C4-2B (cell line): ENCODE results near the gene PPP6R3.

Experiments used
- H3K27ac ChIP-seq: fragments of 450-650 bp; 2 replicates; pipeline ENCODE4 v1.5.1; 2017
- ZFX ChIP-seq: fragments of 450-650 bp; IDR thresholded peaks from 2 replicates; pipeline ENCODE4 v1.6.1; 2017
- TF ChIP-seq, protein P1 (sequence below): fragments of 450-650 bp; conservative IDR thresholded peaks from 2 replicates; pipeline ENCODE4 v1.5.1; 2017; ENCODE audit warnings: mild to moderate bottlenecking

Gene PPP6R3, protein sequence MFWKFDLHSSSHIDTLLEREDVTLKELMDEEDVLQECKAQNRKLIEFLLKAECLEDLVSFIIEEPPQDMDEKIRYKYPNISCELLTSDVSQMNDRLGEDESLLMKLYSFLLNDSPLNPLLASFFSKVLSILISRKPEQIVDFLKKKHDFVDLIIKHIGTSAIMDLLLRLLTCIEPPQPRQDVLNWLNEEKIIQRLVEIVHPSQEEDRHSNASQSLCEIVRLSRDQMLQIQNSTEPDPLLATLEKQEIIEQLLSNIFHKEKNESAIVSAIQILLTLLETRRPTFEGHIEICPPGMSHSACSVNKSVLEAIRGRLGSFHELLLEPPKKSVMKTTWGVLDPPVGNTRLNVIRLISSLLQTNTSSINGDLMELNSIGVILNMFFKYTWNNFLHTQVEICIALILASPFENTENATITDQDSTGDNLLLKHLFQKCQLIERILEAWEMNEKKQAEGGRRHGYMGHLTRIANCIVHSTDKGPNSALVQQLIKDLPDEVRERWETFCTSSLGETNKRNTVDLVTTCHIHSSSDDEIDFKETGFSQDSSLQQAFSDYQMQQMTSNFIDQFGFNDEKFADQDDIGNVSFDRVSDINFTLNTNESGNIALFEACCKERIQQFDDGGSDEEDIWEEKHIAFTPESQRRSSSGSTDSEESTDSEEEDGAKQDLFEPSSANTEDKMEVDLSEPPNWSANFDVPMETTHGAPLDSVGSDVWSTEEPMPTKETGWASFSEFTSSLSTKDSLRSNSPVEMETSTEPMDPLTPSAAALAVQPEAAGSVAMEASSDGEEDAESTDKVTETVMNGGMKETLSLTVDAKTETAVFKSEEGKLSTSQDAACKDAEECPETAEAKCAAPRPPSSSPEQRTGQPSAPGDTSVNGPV

DNA sequence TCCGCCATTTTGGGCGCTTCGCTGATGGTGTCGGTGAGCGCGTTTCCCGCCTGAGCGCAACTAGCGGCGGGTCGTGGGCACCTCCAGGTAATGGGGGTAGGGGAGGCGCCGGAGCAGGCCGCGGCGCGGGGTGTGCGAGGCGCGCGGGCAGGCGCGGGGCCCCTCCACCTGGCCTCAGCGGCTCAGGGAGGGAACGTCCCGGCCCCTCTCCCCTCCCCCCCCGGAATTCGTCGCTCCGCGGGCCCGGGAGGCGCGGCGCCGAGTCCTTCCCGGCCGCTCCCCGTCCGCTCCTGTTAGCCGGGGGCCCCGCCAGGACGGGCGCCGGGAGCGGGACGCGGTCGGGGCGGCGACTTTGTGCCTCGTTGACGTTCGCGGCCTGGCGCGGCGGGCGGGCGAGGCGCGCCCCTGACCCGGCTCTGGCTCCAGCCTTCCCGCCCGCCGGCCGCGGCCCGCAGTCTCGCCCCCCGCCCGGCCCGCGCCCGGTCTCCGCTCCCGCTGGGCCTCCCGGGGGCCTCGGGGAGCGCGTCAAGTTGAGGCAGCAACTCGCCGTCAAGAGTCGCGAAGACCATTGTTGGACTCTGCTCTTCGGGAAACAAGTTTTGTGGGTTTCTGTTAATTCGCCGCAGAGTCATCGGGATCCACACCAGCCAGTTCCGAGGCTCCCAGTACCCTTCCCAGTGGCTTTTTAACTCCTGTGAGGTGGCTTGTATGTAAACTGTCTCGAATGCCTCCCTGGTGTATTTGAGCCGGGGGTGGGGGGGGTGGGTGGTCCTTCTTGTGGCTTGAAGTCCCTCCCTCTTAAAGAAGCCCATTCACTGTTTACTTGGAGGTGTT lies at the start of gene PPP6R3:
TSS of gene PPP6R3 (plus strand) at position 12 of the 834 bp plus-strand sequence. CDS start 76,913 bp downstream, outside the sequence.
- peak within 1 kb of the TSS; percentile 94 for H3K27ac ChIP-seq
- TF ChIP-seq, protein P1, sequence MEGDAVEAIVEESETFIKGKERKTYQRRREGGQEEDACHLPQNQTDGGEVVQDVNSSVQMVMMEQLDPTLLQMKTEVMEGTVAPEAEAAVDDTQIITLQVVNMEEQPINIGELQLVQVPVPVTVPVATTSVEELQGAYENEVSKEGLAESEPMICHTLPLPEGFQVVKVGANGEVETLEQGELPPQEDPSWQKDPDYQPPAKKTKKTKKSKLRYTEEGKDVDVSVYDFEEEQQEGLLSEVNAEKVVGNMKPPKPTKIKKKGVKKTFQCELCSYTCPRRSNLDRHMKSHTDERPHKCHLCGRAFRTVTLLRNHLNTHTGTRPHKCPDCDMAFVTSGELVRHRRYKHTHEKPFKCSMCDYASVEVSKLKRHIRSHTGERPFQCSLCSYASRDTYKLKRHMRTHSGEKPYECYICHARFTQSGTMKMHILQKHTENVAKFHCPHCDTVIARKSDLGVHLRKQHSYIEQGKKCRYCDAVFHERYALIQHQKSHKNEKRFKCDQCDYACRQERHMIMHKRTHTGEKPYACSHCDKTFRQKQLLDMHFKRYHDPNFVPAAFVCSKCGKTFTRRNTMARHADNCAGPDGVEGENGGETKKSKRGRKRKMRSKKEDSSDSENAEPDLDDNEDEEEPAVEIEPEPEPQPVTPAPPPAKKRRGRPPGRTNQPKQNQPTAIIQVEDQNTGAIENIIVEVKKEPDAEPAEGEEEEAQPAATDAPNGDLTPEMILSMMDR = no peak
- peak; percentile 86; the same call in 1 of the 2 replicates for TF ChIP-seq ZFX

DNA sequence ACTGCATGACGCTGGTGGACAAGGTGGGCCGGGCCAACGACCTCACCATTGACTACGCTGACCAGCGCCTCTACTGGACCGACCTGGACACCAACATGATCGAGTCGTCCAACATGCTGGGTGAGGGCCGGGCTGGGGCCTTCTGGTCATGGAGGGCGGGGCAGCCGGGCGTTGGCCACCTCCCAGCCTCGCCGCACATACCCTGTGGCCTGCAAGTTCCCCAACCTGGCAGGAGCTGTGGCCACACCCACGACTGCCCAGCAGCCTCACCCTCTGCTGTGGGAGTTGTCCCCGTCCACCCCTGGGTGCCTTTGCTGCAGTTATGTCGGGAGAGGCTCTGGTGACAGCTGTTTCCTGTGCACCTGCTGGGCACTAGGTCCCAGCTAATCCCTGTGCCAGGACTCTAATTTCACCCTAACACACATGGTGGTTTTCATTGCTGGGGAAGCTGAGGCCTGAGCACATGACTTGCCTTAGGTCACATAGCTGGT lies 49.0 kb upstream of the PPP6R3 start:
- TF ChIP-seq, protein P1 = no peak
- no peak for TF ChIP-seq ZFX
- no peak overlapping the region for H3K27ac ChIP-seq

DNA sequence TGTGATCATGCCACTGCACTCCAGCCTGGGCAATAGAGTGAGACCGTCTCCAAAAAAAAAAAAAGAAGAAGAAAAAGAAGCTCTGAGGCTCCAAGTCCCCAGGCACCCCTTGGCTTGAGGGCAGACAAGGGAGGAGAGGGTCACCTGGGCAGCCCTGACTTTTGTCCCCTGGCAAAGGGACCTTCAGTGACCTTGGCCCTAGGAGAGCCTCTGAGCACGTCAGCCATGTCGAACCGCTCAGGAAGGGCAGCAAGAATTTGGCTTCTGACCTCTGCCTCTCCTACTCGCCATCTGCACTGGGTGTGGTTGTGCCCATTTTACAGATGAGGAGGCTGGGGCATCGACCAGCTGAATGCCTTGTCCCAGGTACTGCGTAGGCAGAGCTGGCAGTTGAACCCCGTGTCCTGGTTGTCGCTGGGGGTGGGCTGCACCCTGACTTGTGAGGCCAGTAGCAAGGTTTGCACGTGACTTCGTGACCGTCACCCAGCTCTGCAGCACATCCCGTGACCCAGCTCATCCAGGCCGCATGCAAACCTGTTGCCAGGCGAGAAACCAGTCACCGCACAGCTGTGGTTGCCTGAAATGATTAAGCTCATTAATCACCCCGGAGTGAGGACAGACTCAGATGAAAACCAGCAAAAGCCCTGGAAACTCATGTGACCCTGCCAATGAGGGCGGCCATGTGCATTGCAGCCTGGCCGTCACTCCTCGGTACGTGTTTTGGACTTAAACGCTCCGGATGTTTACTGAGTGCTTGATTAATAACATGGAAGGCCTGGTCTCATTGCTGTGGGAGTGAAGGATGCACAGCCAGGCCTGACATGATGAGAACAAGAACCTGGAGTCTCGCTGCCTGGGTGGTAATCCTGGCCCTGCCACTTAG lies 47.7 kb upstream of the PPP6R3 start:
- no peak overlapping the region for H3K27ac ChIP-seq
- TF ChIP-seq, protein P1 = no peak
- TF ChIP-seq ZFX = no peak

DNA sequence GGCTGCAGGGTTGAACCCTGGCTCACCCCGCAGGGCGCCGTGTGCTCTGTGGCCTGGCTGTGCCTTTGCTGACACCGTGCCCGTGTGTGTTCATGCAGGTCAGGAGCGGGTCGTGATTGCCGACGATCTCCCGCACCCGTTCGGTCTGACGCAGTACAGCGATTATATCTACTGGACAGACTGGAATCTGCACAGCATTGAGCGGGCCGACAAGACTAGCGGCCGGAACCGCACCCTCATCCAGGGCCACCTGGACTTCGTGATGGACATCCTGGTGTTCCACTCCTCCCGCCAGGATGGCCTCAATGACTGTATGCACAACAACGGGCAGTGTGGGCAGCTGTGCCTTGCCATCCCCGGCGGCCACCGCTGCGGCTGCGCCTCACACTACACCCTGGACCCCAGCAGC lies 47.0 kb upstream of the PPP6R3 start:
- no peak for TF ChIP-seq ZFX
- TF ChIP-seq, protein P1 = no peak
- no peak overlapping the region for H3K27ac ChIP-seq

DNA sequence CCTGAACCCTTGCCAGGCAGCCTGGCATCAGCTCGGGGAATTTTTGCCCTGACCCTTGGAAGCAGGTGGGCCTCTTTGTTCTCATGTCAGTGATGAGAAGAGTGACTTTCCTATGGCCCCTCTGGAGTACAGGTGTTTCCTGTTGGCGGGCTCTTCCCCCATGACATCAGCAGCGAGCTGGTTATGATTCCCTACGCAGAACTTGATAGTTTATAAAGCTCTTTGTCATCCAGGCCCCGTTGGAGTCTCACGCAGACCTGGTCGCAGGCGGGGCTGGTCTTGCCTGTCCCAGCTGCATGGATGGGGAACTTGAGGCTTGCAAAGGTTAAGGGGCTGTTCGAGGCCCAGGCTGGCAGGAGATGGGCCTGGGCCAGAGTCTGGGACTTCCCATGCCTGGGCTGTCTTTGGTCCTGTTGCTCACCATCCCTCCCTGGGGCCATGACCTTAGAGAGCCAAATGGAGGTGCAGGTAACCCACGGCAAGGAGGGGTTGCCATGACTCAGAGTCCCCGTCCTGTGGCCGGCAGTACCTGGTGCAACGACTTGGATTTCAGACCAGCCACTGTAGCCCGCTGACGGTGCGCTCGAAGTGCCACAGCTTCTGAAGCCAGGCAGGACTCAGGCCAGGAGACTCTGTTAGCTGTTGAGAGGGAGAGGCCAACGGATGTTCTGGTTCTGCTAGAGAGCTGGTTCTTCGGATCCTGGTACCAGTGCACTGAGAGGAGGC lies 45.9 kb upstream of the PPP6R3 start:
- TF ChIP-seq, protein P1 = no peak
- TF ChIP-seq ZFX = no peak
- H3K27ac ChIP-seq = no peak overlapping the region
